H1 (cell line): ENCODE data around the gene RNPS1. TPM values are rescaled to one million over a fixed set of nuclear protein-coding genes. Genes with fewer than 3 reads are reported as not detected.

Experiments
- microRNA counts: library from miRNA; unstranded; fragments of <30 nt; microRNA quantifications from one replicate; lab custom pipeline; 2015
- microRNA-seq, 2 experiments: library from miRNA; unstranded; fragments of <30 nt; microRNA quantifications; one replicate each; pipeline versions ENCODE4 to v1.2.0, GENCODE V29; 2016 to 2020; ENCODE audit warnings: borderline microRNAs expressed in 2 of 2, borderline number of aligned reads in 2 of 2, borderline replicate concordance in 1 of 2
- polyA plus RNA-seq, 7 experiments: library from polyadenylated mRNA; depleted of rRNA in 3 of 7; stranded (reverse) in 5 of 7; unstranded in 2 of 7; fragments of >200 nt in 5 of 7; fragments of 200-250 nt in 2 of 7; gene quantifications; 1 replicate in 5 of 7; 2 replicates in 1 of 7; 4 replicates in 1 of 7; pipeline versions ENCODE4 v1.2.1 to v1.2.3, GENCODE V29; 2011 to 2013; ENCODE audit warnings: missing spikeins in 2 of 7, mixed read lengths in 2 of 7
- small RNA-seq: library from polyadenylated mRNA; stranded (forward); fragments of <200 nt; extraction: miRNeasy Mini kit (QIAGEN cat#:217004); gene quantifications from one replicate; pipeline ENCODE3, GENCODE V24; 2013; ENCODE audit not compliant: insufficient read depth
- total RNA-seq: library from RNA; stranded (reverse); fragmentation: NEBNext Ultra II Directional; extraction: Animal tissue kit (Norgen Biotek cat#: 25700); gene quantifications from 2 replicates; pipeline ENCODE4 v1.2.1, GENCODE V29; 2021

RNPS1 gene
- total and polyA plus RNA-seq, 2 of the 8 experiments (the other 6 are each of a cell fraction or from before 2014, with no cell fraction given): 330 to 350 TPM

MicroRNAs encoded within 50 kb of the gene (microRNA counts, 767-probe panel; counts per million panel counts)
- microRNA hsa-miR-940 (lab: Ali Mortazavi, UCI): 879 counts per million, percentile 95 among the panel's probes with 10 or more counts

Small RNA genes within 50 kb of the gene (microRNA-seq; reads per million reads assigned to microRNA genes)
- gene MIR3677 (0 reads per million in 2 experiments), gene MIR4717 (0 reads per million in 2 experiments)

Small RNA genes within 50 kb of the gene (small RNA-seq; reads per million reads assigned to genes)
- gene MIR3677 (0.86 reads per million), gene MIR4717 (not detected)

Other genes with a start within 250 kb of the RNPS1 start
- 8.1 and 10.3 TPM in 2 replicates for gene NPW, start 248.3 kb downstream of the RNPS1 start, total RNA-seq
- 4.0 and 7.8 TPM in 2 replicates for gene NPW, start 248.3 kb downstream of the RNPS1 start, polyA plus RNA-seq (2011; rRNA removed)
- 19.3 and 19.6 TPM in 2 replicates for gene NHERF2, start 241.2 kb downstream of the RNPS1 start, total RNA-seq
- 13.9 and 22.4 TPM in 2 replicates for gene NHERF2, start 241.2 kb downstream of the RNPS1 start, polyA plus RNA-seq (2011; rRNA removed)
- gene NTHL1, start 220.3 kb downstream of the RNPS1 start, total RNA-seq: 70.9 and 84.5 TPM in 2 replicates
- gene NTHL1, start 220.3 kb downstream of the RNPS1 start, polyA plus RNA-seq (2011; rRNA removed): 150 and 209 TPM in 2 replicates
- 91.1 and 96.6 TPM in 2 replicates for gene TSC2, start 220.1 kb downstream of the RNPS1 start, total RNA-seq
- 65.9 and 90.2 TPM in 2 replicates for gene TSC2, start 220.1 kb downstream of the RNPS1 start, polyA plus RNA-seq (2011; rRNA removed)
- 52.7 and 63.5 TPM in 2 replicates for gene PKD1, start 132.2 kb downstream of the RNPS1 start, total RNA-seq
- 40.6 and 59.4 TPM in 2 replicates for gene PKD1, start 132.2 kb downstream of the RNPS1 start, polyA plus RNA-seq (2011; rRNA removed)
- 4.3 and 5.3 TPM in 2 replicates for gene RAB26, start 119.5 kb downstream of the RNPS1 start, total RNA-seq
- gene RAB26, start 119.5 kb downstream of the RNPS1 start, polyA plus RNA-seq (2011; rRNA removed): 5.4 and 6.6 TPM in 2 replicates
- 148 and 155 TPM in 2 replicates for gene TRAF7, start 112.3 kb downstream of the RNPS1 start, total RNA-seq
- gene TRAF7, start 112.3 kb downstream of the RNPS1 start, polyA plus RNA-seq (2011; rRNA removed): 96.8 and 140 TPM in 2 replicates
- 6.4 and 6.5 TPM in 2 replicates for gene CASKIN1, start 71.5 kb downstream of the RNPS1 start, total RNA-seq
- 1.2 and 2.7 TPM in 2 replicates for gene CASKIN1, start 71.5 kb downstream of the RNPS1 start, polyA plus RNA-seq (2011; rRNA removed)
- gene MLST8, start 62.7 kb downstream of the RNPS1 start, total RNA-seq: 67.6 and 69.6 TPM in 2 replicates
- gene MLST8, start 62.7 kb downstream of the RNPS1 start, polyA plus RNA-seq (2011; rRNA removed): 321 and 440 TPM in 2 replicates
- 6.1 and 8.5 TPM in 2 replicates for gene BRICD5, start 57.3 kb downstream of the RNPS1 start, total RNA-seq
- gene BRICD5, start 57.3 kb downstream of the RNPS1 start, polyA plus RNA-seq (2011; rRNA removed): 8.6 and 14.2 TPM in 2 replicates
- 30.9 and 32.6 TPM in 2 replicates for gene PGP, start 53.3 kb downstream of the RNPS1 start, total RNA-seq
- gene PGP, start 53.3 kb downstream of the RNPS1 start, polyA plus RNA-seq (2011; rRNA removed): 55.9 and 63.9 TPM in 2 replicates
- gene E4F1, start 44.5 kb downstream of the RNPS1 start, total RNA-seq: 21.9 and 22.2 TPM in 2 replicates
- 27.0 and 34.2 TPM in 2 replicates for gene E4F1, start 44.5 kb downstream of the RNPS1 start, polyA plus RNA-seq (2011; rRNA removed)
- 0.19 and 0.35 TPM in 2 replicates for gene DNASE1L2, start 31.7 kb downstream of the RNPS1 start, total RNA-seq
- gene DNASE1L2, start 31.7 kb downstream of the RNPS1 start, polyA plus RNA-seq (2011; rRNA removed): 0.75 and 0.97 TPM in 2 replicates
- 79.5 and 80.0 TPM in 2 replicates for gene ECI1, start 16.5 kb downstream of the RNPS1 start, total RNA-seq
- 151 and 154 TPM in 2 replicates for gene ECI1, start 16.5 kb downstream of the RNPS1 start, polyA plus RNA-seq (2011; rRNA removed)
- gene ABCA3, start 72.6 kb upstream of the RNPS1 start, total RNA-seq: 7.9 TPM in 2 replicates
- gene ABCA3, start 72.6 kb upstream of the RNPS1 start, polyA plus RNA-seq (2011; rRNA removed): 5.7 and 8.8 TPM in 2 replicates
- 54.3 and 55.9 TPM in 2 replicates for gene CCNF, start 161.3 kb upstream of the RNPS1 start, total RNA-seq
- 15.4 and 25.5 TPM in 2 replicates for gene CCNF, start 161.3 kb upstream of the RNPS1 start, polyA plus RNA-seq (2011; rRNA removed)
- 54.2 and 54.6 TPM in 2 replicates for gene TEDC2, start 192.0 kb upstream of the RNPS1 start, total RNA-seq
- gene TEDC2, start 192.0 kb upstream of the RNPS1 start, polyA plus RNA-seq (2011; rRNA removed): 55.6 and 71.2 TPM in 2 replicates
- 0.34 and 0.52 TPM in 2 replicates for gene NTN3, start 203.2 kb upstream of the RNPS1 start, total RNA-seq
- 0.30 and 0.74 TPM in 2 replicates for gene NTN3, start 203.2 kb upstream of the RNPS1 start, polyA plus RNA-seq (2011; rRNA removed)
- gene TBC1D24, start 207.0 kb upstream of the RNPS1 start, total RNA-seq: 18.6 and 21.5 TPM in 2 replicates
- gene TBC1D24, start 207.0 kb upstream of the RNPS1 start, polyA plus RNA-seq (2011; rRNA removed): 8.7 and 13.3 TPM in 2 replicates
- gene ATP6V0C, start 245.8 kb upstream of the RNPS1 start, total RNA-seq: 176 and 199 TPM in 2 replicates
- 125 and 218 TPM in 2 replicates for gene ATP6V0C, start 245.8 kb upstream of the RNPS1 start, polyA plus RNA-seq (2011; rRNA removed)